H9 (cell line): ENCODE results near the gene SH3PXD2B. TPM values are rescaled to one million over a fixed set of nuclear protein-coding genes. Genes with fewer than 3 reads are reported as not detected.
A peak's percentile ranks its signal among the peaks of the same experiment; 100 is the strongest.

Source experiments
- DNase-seq: peaks from one replicate; pipeline ENCODE4 v3.0.0-alpha.2; 2017
- H2AFZ ChIP-seq: one replicate; pipeline ENCODE4 v1.6.1; 2013; ENCODE audit warnings: mild to moderate bottlenecking, low read length, control low read depth, moderate library complexity
- H2AK5ac ChIP-seq: 2 replicates; pipeline ENCODE4 v1.6.1; 2013; ENCODE audit warnings: low read length, control low read depth, mixed read lengths; ENCODE audit not compliant: insufficient read length
- H2BK120ac ChIP-seq: one replicate; pipeline ENCODE4 v1.6.1; 2013; ENCODE audit warnings: low read depth, mild to moderate bottlenecking, low read length, control low read depth, inconsistent platforms; ENCODE audit not compliant: poor library complexity, severe bottlenecking
- H2BK12ac ChIP-seq: 2 replicates; pipeline ENCODE4 v1.6.1; 2013; ENCODE audit warnings: low read length, control low read depth, mixed read lengths, low read depth; ENCODE audit not compliant: insufficient read length
- H2BK15ac ChIP-seq: 2 replicates; pipeline ENCODE4 v1.6.1; 2013; ENCODE audit warnings: low read depth, low read length, control low read depth
- H2BK20ac ChIP-seq: one replicate; pipeline ENCODE4 v1.6.1; 2013; ENCODE audit warnings: low read depth, mild to moderate bottlenecking, low read length, control low read depth, inconsistent platforms; ENCODE audit not compliant: poor library complexity, severe bottlenecking
- H2BK5ac ChIP-seq: 2 replicates; pipeline ENCODE4 v1.6.1; 2013; ENCODE audit warnings: low read length, control low read depth, mixed read lengths; ENCODE audit not compliant: insufficient read length
- H3K14ac ChIP-seq: 2 replicates; pipeline ENCODE4 v1.6.1; 2013; ENCODE audit warnings: low read length, control low read depth; ENCODE audit not compliant: insufficient read depth
- H3K18ac ChIP-seq: 2 replicates; pipeline ENCODE4 v1.6.1; 2013; ENCODE audit warnings: low read depth, mild to moderate bottlenecking, mixed read lengths, low read length, control low read depth; ENCODE audit not compliant: insufficient read length
- H3K23ac ChIP-seq: 2 replicates; pipeline ENCODE4 v1.6.1; 2013; ENCODE audit warnings: low read length, control low read depth, mixed read lengths, low read depth; ENCODE audit not compliant: insufficient read length
- H3K23me2 ChIP-seq: 2 replicates; pipeline ENCODE4 v1.6.1; 2013; ENCODE audit warnings: low read depth, mild to moderate bottlenecking, mixed read lengths, low read length, control low read depth; ENCODE audit not compliant: insufficient read length, poor library complexity, severe bottlenecking
- H3K27ac ChIP-seq: 2 replicates; pipeline ENCODE4 v1.5.1; 2013; ENCODE audit warnings: low read length, control low read depth, mixed read lengths, low read depth; ENCODE audit not compliant: insufficient read length
- H3K27me3 ChIP-seq: 2 replicates; pipeline ENCODE4 v1.6.1; 2013; ENCODE audit warnings: low read length, control low read depth, inconsistent platforms; ENCODE audit not compliant: insufficient read depth
- H3K4ac ChIP-seq: 2 replicates; pipeline ENCODE4 v1.6.1; 2013; ENCODE audit warnings: low read depth, mild to moderate bottlenecking, control low read depth, inconsistent platforms, low read length, moderate library complexity
- H3K4me1 ChIP-seq: 2 replicates; pipeline ENCODE4 v1.6.1; 2013; ENCODE audit warnings: low read length, control low read depth, inconsistent platforms; ENCODE audit not compliant: insufficient read depth
- H3K4me2 ChIP-seq: 2 replicates; pipeline ENCODE4 v1.6.1; 2013; ENCODE audit warnings: low read length, control low read depth, mixed read lengths; ENCODE audit not compliant: insufficient read length, insufficient read depth
- H3K56ac ChIP-seq: 2 replicates; pipeline ENCODE4 v1.6.1; 2013; ENCODE audit warnings: low read depth, mild to moderate bottlenecking, mixed read lengths, low read length, control low read depth; ENCODE audit not compliant: insufficient read length
- H3K79me1 ChIP-seq: 2 replicates; pipeline ENCODE4 v1.6.1; 2013; ENCODE audit warnings: low read depth, mild to moderate bottlenecking, moderate library complexity, low read length, control low read depth, inconsistent platforms; ENCODE audit not compliant: insufficient read depth, poor library complexity, severe bottlenecking
- H3K79me2 ChIP-seq: 2 replicates; pipeline ENCODE4 v1.6.1; 2013; ENCODE audit warnings: low read length, control low read depth, inconsistent platforms; ENCODE audit not compliant: insufficient read depth
- H3K9ac ChIP-seq: 2 replicates; pipeline ENCODE4 v1.6.1; 2013; ENCODE audit warnings: low read length, control low read depth, mixed read lengths; ENCODE audit not compliant: insufficient read length; ENCODE audit errors: extremely low read depth
- H3K9me3 ChIP-seq: one replicate; pipeline ENCODE4 v1.6.1; 2013; ENCODE audit warnings: low read depth, low read length, inconsistent platforms; ENCODE audit not compliant: control insufficient read depth
- H3T11ph ChIP-seq: one replicate; pipeline ENCODE4 v1.6.1; 2013; ENCODE audit warnings: mild to moderate bottlenecking, low read length, control low read depth, inconsistent platforms
- H4K20me1 ChIP-seq: one replicate; pipeline ENCODE4 v1.6.1; 2013; ENCODE audit not compliant: control insufficient read depth, insufficient read length, insufficient read depth
- H4K5ac ChIP-seq: 2 replicates; pipeline ENCODE4 v1.6.1; 2013; ENCODE audit warnings: low read depth, mild to moderate bottlenecking, mixed read lengths, low read length, control low read depth; ENCODE audit not compliant: insufficient read length
- H4K8ac ChIP-seq: replicated peaks from 2 replicates; pipeline ENCODE4 v1.6.1; 2013; ENCODE audit warnings: low read length, control low read depth, mixed read lengths, low read depth; ENCODE audit not compliant: insufficient read length
- H4K91ac ChIP-seq: 2 replicates; pipeline ENCODE4 v1.6.1; 2013; ENCODE audit warnings: low read depth, mild to moderate bottlenecking, moderate library complexity, mixed read lengths, low read length, control low read depth; ENCODE audit not compliant: insufficient read length
- H3K27ac Mint-ChIP-seq, 3 experiments: 2 replicates in 2 of 3; 3 replicates in 1 of 3; pipeline ENCODE4 v1.8.0; 2020 to 2021; ENCODE audit warnings: mixed read lengths in 3 of 3, mild to moderate bottlenecking in 1 of 3, moderate library complexity in 1 of 3
- H3K27me3 Mint-ChIP-seq: 2 replicates; pipeline ENCODE4 v1.8.0; 2021; ENCODE audit warnings: low read depth, mild to moderate bottlenecking, moderate library complexity, mixed read lengths
- H3K36me3 Mint-ChIP-seq, 3 experiments: 2 replicates in 2 of 3; 3 replicates in 1 of 3; pipeline ENCODE4 v1.8.0; 2020 to 2021; ENCODE audit warnings: low read depth in 3 of 3, mixed read lengths in 3 of 3; ENCODE audit not compliant: insufficient read depth in 1 of 3
- H3K4me1 Mint-ChIP-seq, 2 experiments: 2 replicates each; pipeline ENCODE4 v1.8.0; 2020; ENCODE audit warnings: mixed read lengths in 2 of 2
- H3K4me3 Mint-ChIP-seq, 2 experiments: 2 replicates in 1 of 2; 3 replicates in 1 of 2; pipeline ENCODE4 v1.8.0; 2020 to 2021; ENCODE audit warnings: mild to moderate bottlenecking in 2 of 2, mixed read lengths in 2 of 2, moderate library complexity in 1 of 2
- H3K9me3 Mint-ChIP-seq, 2 experiments: 2 replicates in 1 of 2; 3 replicates in 1 of 2; pipeline ENCODE4 v1.8.0; 2020; ENCODE audit warnings: mild to moderate bottlenecking in 2 of 2, mixed read lengths in 2 of 2, moderate library complexity in 1 of 2
- CTCF ChIP-seq: fragments of 200-600 bp; sonication (generic); conservative IDR thresholded peaks from 3 replicates; pipeline ENCODE4 v1.8.0; 2021; ENCODE audit warnings: antibody characterized with exemption, mild to moderate bottlenecking
- WGBS: extraction: QIAGEN DNeasy Blood & Tissue Kit; methylation state at CpG from one replicate; pipeline ENCODE4 v1.1.7; 2013; ENCODE audit warnings: missing lambda C conversion rate, low lambda C conversion rate, mixed read lengths; ENCODE audit not compliant: insufficient read length; ENCODE audit errors: extremely low coverage; 5-methylcytosine and 5-hydroxymethylcytosine counted together
- total RNA-seq: library from RNA; stranded (reverse); gene quantifications from 2 replicates; pipeline ENCODE4 v1.2.1, GENCODE V29; 2021

Gene SH3PXD2B
- total RNA-seq, 1 experiment from 2014 or later: 49.0 TPM

- Histone ChIP-seq H2BK120ac (no peak overlapping the region), H3K79me2 (no peaks in the 10 kb centered on the region), H3K9me3 (no peaks in the 10 kb centered on the region), H3K27ac (no peak overlapping the region), H3K79me1 (no peaks in the 10 kb centered on the region), H2AK5ac (no peak overlapping the region), H2AFZ (no peak overlapping the region), H3K27me3 (no peaks in the 10 kb centered on the region), H4K8ac (no peak overlapping the region), H2BK20ac (no peak overlapping the region), H4K20me1 (no peaks in the 10 kb centered on the region), H2BK5ac (no peak overlapping the region), H2BK12ac (no peak overlapping the region), H3K4me2 (no peak overlapping the region), H3K9ac (no peak overlapping the region), H3K14ac (0 out of 2 replicates have a peak overlapping the region, but pooled peaks have one; percentile 35), H2BK15ac (no peak overlapping the region), H3K23me2 (no peaks in the 10 kb centered on the region), H3T11ph (no peak overlapping the region), H4K5ac (no peak overlapping the region), H3K4me1 (no peaks in the 10 kb centered on the region), H3K4ac (no peak overlapping the region), H3K23ac (no peak overlapping the region), H3K18ac (no peak overlapping the region), H3K56ac (no peak overlapping the region), H4K91ac (no peak overlapping the region)
- DNase-seq: no peak
- no peak for TF ChIP-seq CTCF
- no peak overlapping the region for H3K27ac Mint-ChIP-seq
- H3K4me1 Mint-ChIP-seq: peaks cover 0 to 9% of the 10 kb centered on the region in 2 experiments; a peak in 2 of 4 replicates
- peaks cover 16% of the 10 kb centered on the region for H3K27me3 Mint-ChIP-seq
- H3K4me3 Mint-ChIP-seq: no peak overlapping the region
- H3K36me3 Mint-ChIP-seq: no peaks in the 10 kb centered on the region
- peaks cover 0 to 4% of the 10 kb centered on the region in 2 experiments; a peak in 1 of 5 replicates for H3K9me3 Mint-ChIP-seq
- no CpG with 5 or more reads among the region's 14 CpGs for WGBS
Measured at GRCh38 chr5:172488221-172488620, 33.9 kb upstream of the SH3PXD2B start.
